UCSD-AML1 (cell line): ENCODE measurements around the gene SUGCT.

Source experiments
- DNase-seq: peaks from one replicate; lab custom pipeline; 2025; ENCODE audit not compliant: unreplicated experiment; lab: John Stamatoyannopoulos, UW

SUGCT gene

DNA sequence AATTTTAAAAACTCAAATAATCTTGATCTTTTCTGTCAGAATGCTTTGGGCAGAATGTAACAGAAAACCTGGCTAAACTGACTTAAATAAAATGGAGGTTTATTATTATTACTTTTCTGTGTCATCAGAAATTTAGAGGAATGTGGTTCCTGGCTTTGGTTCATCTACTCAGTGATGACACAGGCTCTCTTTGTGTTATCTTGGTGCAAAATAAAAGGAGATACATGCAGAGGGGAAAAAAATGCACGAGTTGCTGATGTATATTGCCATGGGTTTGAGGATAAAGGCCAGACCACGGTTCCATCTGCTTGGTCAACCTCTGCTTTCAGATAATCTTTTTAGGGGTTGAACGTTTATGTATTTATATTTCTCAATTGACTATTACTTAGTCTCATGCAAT is 181.4 kb downstream of the SUGCT start:
- DNase-seq, result no peak

DNA sequence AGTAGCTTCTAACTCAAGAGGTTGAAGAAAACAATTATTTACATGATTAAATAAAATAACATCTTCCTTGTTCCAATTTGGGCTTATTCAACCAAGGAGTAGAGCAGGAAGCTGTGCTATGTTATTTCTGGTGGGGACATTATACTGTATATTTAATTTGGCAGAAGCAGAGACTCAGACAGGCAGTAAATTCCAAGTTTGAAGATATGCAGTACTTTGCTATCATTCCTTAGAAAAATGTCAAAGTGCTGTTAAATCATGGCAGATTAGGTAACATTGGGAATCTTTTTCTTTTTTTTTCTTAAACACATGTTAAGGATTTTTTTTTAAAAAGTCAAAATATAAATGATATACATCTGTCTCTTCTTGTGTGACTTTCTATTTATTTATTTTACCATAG is 190.1 kb downstream of the SUGCT start:
- no peak for DNase-seq

GRCh38 chr7:40327113-40327512 is 192.3 kb downstream of the SUGCT start:
- no peak for DNase-seq

- DNase-seq, result no peak
Measured at GRCh38 chr7:40327873-40328272, 193.1 kb downstream of the SUGCT start.

DNA sequence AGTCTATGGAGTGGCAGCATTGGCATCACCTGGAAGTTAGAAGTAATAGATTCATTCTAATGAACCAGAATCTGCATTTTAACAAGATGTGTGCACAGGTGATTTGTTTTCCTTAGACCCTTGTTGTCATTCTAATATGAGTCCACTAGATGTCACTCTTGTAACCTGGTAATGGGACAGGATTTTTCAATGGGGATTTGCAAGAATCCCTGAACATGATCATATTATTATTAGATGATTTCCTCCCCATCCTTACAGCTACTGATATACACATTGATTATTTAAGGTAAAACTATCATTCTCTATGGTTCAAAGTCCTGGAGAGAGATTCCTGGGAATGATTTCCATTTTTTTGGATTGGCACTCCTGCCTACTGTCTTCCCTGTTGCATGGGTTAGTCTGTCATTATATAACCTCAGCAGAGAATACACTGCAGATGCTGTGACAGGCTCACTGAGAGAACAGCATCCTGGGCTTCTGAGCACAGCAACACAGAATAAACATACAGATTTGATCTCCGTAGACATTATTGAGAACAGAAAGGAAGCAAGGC is 194.9 kb downstream of the SUGCT start:
- DNase-seq, result no peak

DNA sequence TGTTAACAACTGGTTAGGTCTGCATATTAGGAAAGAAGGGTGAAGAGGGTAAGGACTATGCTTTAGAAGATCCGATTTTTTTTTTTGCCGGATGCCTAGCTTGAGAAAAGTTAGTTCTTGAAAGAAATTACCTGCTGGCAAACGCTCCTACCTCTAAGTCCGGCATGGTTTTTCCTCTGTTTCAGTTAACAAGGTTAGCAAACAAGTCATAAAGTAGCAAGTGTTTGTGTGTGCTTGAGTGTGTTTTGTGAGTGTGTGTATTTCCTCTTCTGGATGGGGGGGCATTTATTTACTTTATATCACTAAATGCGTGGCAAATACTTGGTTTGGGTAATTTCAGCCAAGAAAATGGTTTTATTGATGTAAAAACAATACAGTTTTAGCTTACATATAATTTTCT is 195.6 kb downstream of the SUGCT start:
- DNase-seq, result no peak

GRCh38 chr7:40331915-40332314 is 197.1 kb downstream of the SUGCT start:
- DNase-seq, result no peak

- DNase-seq, result no peak
Measured at GRCh38 chr7:40332516-40332915, 197.7 kb downstream of the SUGCT start.

DNA sequence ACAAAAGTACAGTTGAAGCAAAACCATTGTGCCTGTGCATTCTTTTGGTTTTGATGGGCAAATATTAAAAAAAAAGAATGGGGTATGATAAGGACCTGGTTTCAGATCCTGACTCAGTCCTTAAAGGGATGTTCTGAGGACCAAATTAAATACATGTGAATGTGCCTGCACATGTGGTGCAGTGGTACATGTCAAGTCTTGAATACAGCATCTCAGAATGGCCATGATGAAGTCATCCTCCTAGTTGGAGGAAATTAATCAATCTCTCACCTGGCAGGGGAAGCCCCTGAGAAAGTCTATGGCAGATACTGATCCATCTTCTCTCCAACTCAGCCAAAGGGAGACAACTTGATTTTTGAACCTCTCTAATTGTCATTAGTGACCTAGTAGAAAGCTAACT is 207.0 kb downstream of the SUGCT start:
- no peak for DNase-seq

DNA sequence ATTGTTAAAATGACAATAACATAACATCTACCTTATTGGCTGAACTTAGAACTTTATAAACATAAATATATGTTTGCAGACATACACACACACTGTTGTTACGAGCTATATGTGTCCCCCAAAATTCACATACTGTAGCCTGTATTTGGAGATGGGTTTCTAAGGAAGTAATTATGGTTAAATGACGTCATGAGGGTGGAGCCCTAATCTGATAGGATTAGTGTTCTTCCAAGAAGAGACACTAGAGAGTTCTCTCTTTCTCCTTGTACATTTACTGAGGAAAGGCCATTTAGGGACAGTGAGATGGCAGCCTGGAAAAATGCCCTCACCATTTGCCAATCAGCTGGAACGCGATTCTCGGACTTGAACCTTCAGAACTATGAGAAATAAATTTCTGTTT is 211.7 kb downstream of the SUGCT start:
- no peak for DNase-seq

GRCh38 chr7:40348126-40348728 is 213.4 kb downstream of the SUGCT start:
- no peak for DNase-seq

- no peak for DNase-seq
Measured at GRCh38 chr7:40350100-40350499, 215.3 kb downstream of the SUGCT start.

- no peak for DNase-seq
Measured at GRCh38 chr7:40354711-40355110, 219.9 kb downstream of the SUGCT start.

- no peak for DNase-seq
Measured at GRCh38 chr7:40356312-40356711, 221.5 kb downstream of the SUGCT start.

DNA sequence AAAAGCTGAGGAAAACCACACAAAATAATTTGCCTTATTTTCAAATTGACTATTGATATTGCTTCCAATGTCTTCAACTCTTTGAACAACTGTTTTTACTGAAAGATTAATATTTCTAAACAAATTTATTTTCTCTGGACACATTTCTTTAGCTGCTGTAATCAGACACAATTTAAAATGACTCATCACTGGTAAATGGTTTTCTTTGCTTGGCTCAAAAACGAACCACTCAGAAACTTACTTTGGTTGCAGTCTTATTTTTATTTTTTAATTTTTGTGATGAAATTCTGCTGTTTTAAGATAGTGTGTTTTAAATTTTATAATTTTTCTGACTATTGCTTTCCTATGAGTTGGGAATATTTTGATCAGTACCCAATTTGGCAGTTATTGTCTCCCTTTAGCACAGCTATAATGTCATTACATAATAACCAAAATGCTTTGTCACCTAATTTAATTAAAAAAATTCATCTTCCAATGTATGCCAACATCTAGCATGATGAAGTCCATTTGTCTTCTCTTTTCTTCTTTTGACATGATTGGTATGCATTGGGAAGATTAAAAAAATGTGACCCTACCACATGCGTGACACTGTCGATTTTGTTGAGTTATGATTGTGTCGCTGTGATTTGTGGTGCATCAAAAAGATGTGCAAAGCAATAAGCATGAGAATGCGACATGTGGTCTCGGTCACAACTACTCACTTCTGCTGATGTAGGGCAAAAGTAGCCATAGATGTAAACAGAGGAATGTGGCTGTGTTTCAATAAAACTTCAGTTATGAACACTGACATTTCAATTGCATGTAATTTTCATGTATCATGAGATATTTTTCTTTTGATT is 222.3 kb downstream of the SUGCT start:
- no peak for DNase-seq

GRCh38 chr7:40369641-40370277 is 235.0 kb downstream of the SUGCT start:
- no peak for DNase-seq

DNA sequence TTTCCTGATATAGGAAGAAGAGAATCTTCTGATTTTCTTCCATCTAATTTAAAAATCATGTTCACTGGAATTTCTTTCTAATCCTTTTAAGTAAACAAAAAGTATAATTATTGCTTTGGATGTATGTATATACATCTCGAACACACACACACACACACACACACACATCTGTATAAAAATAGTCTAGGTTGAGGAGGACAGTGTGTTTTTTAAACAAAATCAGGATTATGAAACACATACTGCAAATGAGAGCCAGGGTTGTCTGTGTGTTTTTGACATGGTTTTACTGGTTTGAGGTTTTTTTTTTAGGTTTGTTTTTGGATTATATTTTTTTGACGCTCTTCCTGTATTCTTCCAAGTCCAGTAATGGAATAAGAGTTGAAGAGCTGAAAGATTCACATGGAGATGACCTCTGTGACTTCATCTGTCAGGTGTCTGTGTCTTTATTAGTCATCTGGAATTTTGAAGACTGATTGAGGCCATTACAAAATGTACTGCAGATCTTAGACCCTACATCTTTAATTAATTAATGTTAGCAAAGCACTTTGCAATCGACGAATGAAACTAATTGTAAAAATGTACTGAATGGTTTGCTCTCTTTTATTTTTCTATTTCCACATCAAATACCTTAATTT is 237.1 kb downstream of the SUGCT start:
- no peak for DNase-seq

GRCh38 chr7:40374575-40374974 is 239.8 kb downstream of the SUGCT start:
- DNase-seq, result no peak

- no peak for DNase-seq
Measured at GRCh38 chr7:40380111-40380510, 245.3 kb downstream of the SUGCT start.

- no peak for DNase-seq
Measured at GRCh38 chr7:40382145-40382544, 247.3 kb downstream of the SUGCT start.

- no peak for DNase-seq
Measured at GRCh38 chr7:40393660-40394059, 258.9 kb downstream of the SUGCT start.
